OCI-LY7 (cell line): Measurements from ENCODE around the gene SEPTIN10. TPM values are rescaled to one million over a fixed set of nuclear protein-coding genes. Genes with fewer than 3 reads are reported as not detected.

Experiments used
- BruUV-seq: library from RNA; stranded (reverse); fragments of 400-500 nt; replicated peaks from 2 replicates; lab custom pipeline; 2021; lab: Mats Ljungman, UMichigan
- CTCF ChIA-PET: fragments of 300-600 bp; sonication (Branson Sonifier 250); formaldehyde crosslinking; loops from one replicate; lab custom pipeline; 2022; ENCODE audit warnings: antibody characterized with exemption; ENCODE audit not compliant: unreplicated experiment; lab: Charles Lee
- POLR2A ChIA-PET: fragments of 300-600 bp; sonication (Branson Sonifier 250); formaldehyde crosslinking; loops from one replicate; lab custom pipeline; 2022; ENCODE audit warnings: antibody characterized with exemption; lab: Charles Lee
- DNase-seq: peaks from one replicate; pipeline ENCODE4 v3.0.0-alpha.2; 2015; ENCODE audit warnings: low spot score
- H2AFZ ChIP-seq: fragments of 200-600 bp; sonication (generic), shearing (Covaris generic); 2 replicates; pipeline ENCODE4 v1.6.1; 2014; ENCODE audit warnings: mild to moderate bottlenecking, antibody characterized with exemption, low read length, moderate library complexity
- H3K27ac ChIP-seq: fragments of 200-600 bp; sonication (generic); 2 replicates; pipeline ENCODE4 v1.5.1; 2014; ENCODE audit warnings: mixed run types, low read depth, mild to moderate bottlenecking, moderate library complexity, low read length, inconsistent platforms; ENCODE audit not compliant: poor library complexity, severe bottlenecking
- H3K36me3 ChIP-seq: fragments of 200-600 bp; sonication (generic); 2 replicates; pipeline ENCODE4 v1.6.1; 2014; ENCODE audit warnings: mild to moderate bottlenecking, antibody characterized with exemption, low read length, moderate library complexity, mixed read lengths; ENCODE audit not compliant: insufficient read depth
- H3K4me1 ChIP-seq: fragments of 200-600 bp; sonication (generic); 2 replicates; pipeline ENCODE4 v1.5.1; 2014; ENCODE audit warnings: mild to moderate bottlenecking, low read length; ENCODE audit not compliant: insufficient read depth, poor library complexity, severe bottlenecking
- H3K4me2 ChIP-seq: fragments of 200-600 bp; sonication (generic); 2 replicates; pipeline ENCODE4 v1.6.1; 2014; ENCODE audit warnings: mild to moderate bottlenecking, low read length
- H3K4me3 ChIP-seq: fragments of 200-600 bp; sonication (generic); 2 replicates; pipeline ENCODE4 v1.5.1; 2014; ENCODE audit warnings: mild to moderate bottlenecking, low read depth, low read length; ENCODE audit not compliant: poor library complexity, severe bottlenecking
- H3K79me2 ChIP-seq: fragments of 200-600 bp; sonication (generic); 2 replicates; pipeline ENCODE4 v1.6.1; 2016; ENCODE audit warnings: low read depth, mild to moderate bottlenecking, low read length, moderate library complexity, mixed read lengths; ENCODE audit not compliant: insufficient read depth
- H3K9me2 ChIP-seq: fragments of 200-600 bp; sonication (generic); 2 replicates; pipeline ENCODE4 v1.6.1; 2016; ENCODE audit warnings: mild to moderate bottlenecking, low read length, mixed read lengths; ENCODE audit not compliant: insufficient read depth
- H3K9me3 ChIP-seq: fragments of 200-600 bp; sonication (generic); 2 replicates; pipeline ENCODE4 v1.6.1; 2014; ENCODE audit warnings: mild to moderate bottlenecking, mixed run types, low read length, mixed read lengths
- H4K20me1 ChIP-seq: fragments of 200-600 bp; sonication (generic); 2 replicates; pipeline ENCODE4 v1.6.1; 2014; ENCODE audit warnings: mild to moderate bottlenecking, antibody characterized with exemption, low read length, moderate library complexity, mixed read lengths; ENCODE audit not compliant: insufficient read depth
- CTCF ChIP-seq: fragments of 200-600 bp; sonication (generic); conservative IDR thresholded peaks from 2 replicates; pipeline ENCODE4 v1.5.1; 2014; ENCODE audit warnings: mild to moderate bottlenecking, antibody characterized with exemption, low read length, moderate library complexity, mixed read lengths
- EZH2phosphoT487 ChIP-seq: fragments of 200-600 bp; sonication (generic); IDR thresholded peaks from 2 replicates; pipeline ENCODE4 v1.6.1; 2018; ENCODE audit warnings: low read depth, borderline replicate concordance, mild to moderate bottlenecking, mixed run types, antibody characterized with exemption, low read length, moderate library complexity, mixed read lengths
- intact Hi-C: fragments of 100-400 bp; cut with micrococcal nuclease; formaldehyde crosslinking; loops from one replicate; pipeline ENCODE4 v1.10.0; 2022; ENCODE audit not compliant: unreplicated experiment
- total RNA-seq, 2 experiments: library from RNA; depleted of rRNA in 1 of 2; stranded (reverse); fragments of >200 nt in 1 of 2; shearing (Covaris generic) in 1 of 2; gene quantifications; 2 replicates each; pipeline ENCODE4 v1.2.3, GENCODE V29; 2014 to 2022

SEPTIN10 gene
- total RNA-seq, 2 experiments from 2014 or later: not detected

DNA sequence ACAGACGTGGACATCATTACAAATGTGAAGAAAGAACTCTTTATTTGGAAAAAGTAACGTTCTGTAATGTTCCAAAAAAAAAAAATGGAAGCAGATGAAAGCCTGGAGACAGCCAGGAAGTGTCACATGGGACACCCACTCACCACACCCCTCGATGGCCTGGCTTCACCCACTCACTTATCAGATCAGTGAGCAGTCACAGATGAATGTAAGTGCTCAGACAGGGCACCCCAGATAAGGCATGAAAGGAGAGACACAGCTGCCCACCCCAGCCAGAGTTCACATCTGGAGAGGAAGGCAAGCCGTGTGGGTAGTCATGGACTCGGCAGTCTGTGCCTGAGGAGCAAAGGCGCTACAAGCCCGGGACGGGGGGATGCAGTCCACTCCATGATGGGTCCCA lies 105.2 kb downstream of the SEPTIN10 start:
- no peak for TF ChIP-seq EZH2phosphoT487
- TF ChIP-seq CTCF: no peak
- Histone ChIP-seq H3K4me1 (no peaks in the 10 kb centered on the region), H3K36me3 (no peaks in the 10 kb centered on the region), H3K9me2 (no peaks in the 10 kb centered on the region), H3K27ac (no peak overlapping the region), H3K79me2 (no peaks in the 10 kb centered on the region), H3K4me2 (no peak overlapping the region), H2AFZ (no peak overlapping the region), H3K4me3 (no peak overlapping the region), H3K9me3 (no peaks in the 10 kb centered on the region), H4K20me1 (no peaks in the 10 kb centered on the region)
- POLR2A ChIA-PET: no interaction called here
- intact Hi-C loops: no loop called here
- DNase-seq: no peak
- CTCF ChIA-PET: no interaction called here
- BruUV-seq: no TSS peak

- intact Hi-C loops: no loop called here
- DNase-seq: no peak
- Histone ChIP-seq H2AFZ (no peak overlapping the region), H3K36me3 (no peaks in the 10 kb centered on the region), H3K79me2 (no peaks in the 10 kb centered on the region), H3K9me2 (no peaks in the 10 kb centered on the region), H3K27ac (no peak overlapping the region), H3K4me3 (no peak overlapping the region), H3K9me3 (no peaks in the 10 kb centered on the region), H4K20me1 (no peaks in the 10 kb centered on the region), H3K4me2 (no peak overlapping the region), H3K4me1 (no peaks in the 10 kb centered on the region)
- ChIA-PET CTCF (no interaction called here), POLR2A (no interaction called here)
- no TSS peak for BruUV-seq
- TF ChIP-seq CTCF (no peak), EZH2phosphoT487 (no peak)
Observed at GRCh38 chr2:109507828-109508227, 105.9 kb downstream of the SEPTIN10 start.

- DNase-seq: no peak
- intact Hi-C loops: no loop called here
- no peaks in the 10 kb centered on the region for H3K9me2 ChIP-seq
- H3K4me3 ChIP-seq: no peak overlapping the region
- no peak overlapping the region for H2AFZ ChIP-seq
- no peaks in the 10 kb centered on the region for H3K4me1 ChIP-seq
- POLR2A ChIA-PET: no interaction called here
- no peaks in the 10 kb centered on the region for H4K20me1 ChIP-seq
- H3K36me3 ChIP-seq: no peaks in the 10 kb centered on the region
- no peaks in the 10 kb centered on the region for H3K9me3 ChIP-seq
- H3K4me2 ChIP-seq: no peak overlapping the region
- CTCF ChIA-PET: no interaction called here
- BruUV-seq: no TSS peak
- TF ChIP-seq EZH2phosphoT487 (no peak), CTCF (no peak)
- H3K79me2 ChIP-seq: no peaks in the 10 kb centered on the region
- no peak overlapping the region for H3K27ac ChIP-seq
Observed at GRCh38 chr2:109507217-109507616, 106.5 kb downstream of the SEPTIN10 start.
